NT2/D1 (cell line): Measurements from ENCODE around the gene CELF4.

Source experiments
- SUZ12 ChIP-seq: IDR thresholded peaks from 2 replicates; pipeline ENCODE4 v1.6.1; 2011; ENCODE audit not compliant: insufficient read length, insufficient read depth; ENCODE audit errors: extremely low read depth
- YY1 ChIP-seq: IDR thresholded peaks from 2 replicates; pipeline ENCODE4 v1.6.1; 2011; ENCODE audit not compliant: insufficient read length, insufficient read depth
- ZNF274 ChIP-seq: IDR thresholded peaks from 2 replicates; pipeline ENCODE4 v1.6.1; 2011; ENCODE audit warnings: mild to moderate bottlenecking, low read depth, low read length

- TF ChIP-seq YY1 = no peak
- TF ChIP-seq ZNF274 = no peak
- TF ChIP-seq SUZ12 = no peak
Measured at GRCh38 chr18:37476611-37477295, 88.8 kb downstream of the CELF4 start.
